PC-9 (cell line): ENCODE results near the gene ZNF19. TPM values are rescaled to one million over a fixed set of nuclear protein-coding genes. Genes with fewer than 3 reads are reported as not detected.
A peak's percentile ranks its signal among the peaks of the same experiment; 100 is the strongest.

ENCODE experiments used
- BruUV-seq: library from RNA; stranded (reverse); fragments of 400-500 nt; replicated peaks from 2 replicates; lab custom pipeline; 2021; lab: Mats Ljungman, UMichigan
- CTCF ChIA-PET: fragments of 300-600 bp; sonication (Branson Sonifier 250); formaldehyde crosslinking; loops from one replicate; lab custom pipeline; 2022; ENCODE audit warnings: antibody characterized with exemption; lab: Charles Lee
- POLR2A ChIA-PET: fragments of 300-600 bp; sonication (Branson Sonifier 250); formaldehyde crosslinking; loops from one replicate; lab custom pipeline; 2022; ENCODE audit warnings: antibody characterized with exemption; ENCODE audit not compliant: unreplicated experiment; lab: Charles Lee
- DNase-seq, 2 experiments: peaks; one replicate each; pipeline versions ENCODE4 v3.0.0 to v3.0.0-alpha.2; 2015 to 2022; ENCODE audit warnings: mixed read lengths in 1 of 2
- H2AFZ ChIP-seq: fragments of 200-600 bp; sonication (generic); 2 replicates; pipeline ENCODE4 v1.8.1; 2017; ENCODE audit warnings: antibody characterized with exemption
- H3F3A ChIP-seq: fragments of 200-600 bp; sonication (generic); 2 replicates; pipeline ENCODE4 v1.8.1; 2017; ENCODE audit warnings: antibody characterized with exemption, mild to moderate bottlenecking, low read depth; ENCODE audit not compliant: insufficient read depth
- H3K27ac ChIP-seq: fragments of 200-600 bp; sonication (generic); 2 replicates; pipeline ENCODE4 v1.6.1; 2016; ENCODE audit warnings: mixed run types
- H3K27me3 ChIP-seq: fragments of 200-600 bp; sonication (generic); 2 replicates; pipeline ENCODE4 v1.6.1; 2016; ENCODE audit warnings: low read depth, mixed run types; ENCODE audit not compliant: insufficient read depth
- H3K36me3 ChIP-seq: fragments of 200-600 bp; sonication (generic); 2 replicates; pipeline ENCODE4 v1.6.1; 2016; ENCODE audit warnings: low read depth, mixed run types
- H3K4me1 ChIP-seq: fragments of 200-600 bp; sonication (generic); replicated peaks from 2 replicates; pipeline ENCODE4 v1.6.1; 2016; ENCODE audit warnings: mixed run types; ENCODE audit not compliant: insufficient read depth
- H3K4me2 ChIP-seq: fragments of 200-600 bp; sonication (generic); 2 replicates; pipeline ENCODE4 v1.6.1; 2017; ENCODE audit warnings: mixed run types
- H3K4me3 ChIP-seq: fragments of 200-600 bp; sonication (generic); 2 replicates; pipeline ENCODE4 v1.6.1; 2016; ENCODE audit warnings: mixed run types
- H3K79me2 ChIP-seq: fragments of 200-600 bp; sonication (generic); 2 replicates; pipeline ENCODE4 v1.6.1; 2017; ENCODE audit warnings: low read depth, mixed run types
- H3K9me2 ChIP-seq: fragments of 200-600 bp; sonication (generic); 2 replicates; pipeline ENCODE4 v1.8.1; 2017; ENCODE audit warnings: mild to moderate bottlenecking; ENCODE audit not compliant: insufficient read depth
- H3K9me3 ChIP-seq: fragments of 200-600 bp; sonication (generic); 2 replicates; pipeline ENCODE4 v1.8.1; 2016; ENCODE audit warnings: low read depth; ENCODE audit not compliant: insufficient read depth
- H4K20me1 ChIP-seq: fragments of 200-600 bp; sonication (generic); 2 replicates; pipeline ENCODE4 v1.8.1; 2017; ENCODE audit not compliant: insufficient read depth
- CTCF ChIP-seq: fragments of 200-600 bp; sonication (generic); conservative IDR thresholded peaks from 2 replicates; pipeline ENCODE4 v1.6.1; 2017; ENCODE audit warnings: mixed run types, antibody characterized with exemption, mild to moderate bottlenecking, moderate library complexity
- EZH2 ChIP-seq: fragments of 200-600 bp; sonication (generic); IDR thresholded peaks from 2 replicates; pipeline ENCODE4 v1.8.0; 2017; ENCODE audit warnings: antibody characterized with exemption, low read depth
- intact Hi-C: fragments of 100-400 bp; cut with micrococcal nuclease; formaldehyde crosslinking; loops from one replicate; pipeline ENCODE4 v1.10.0; 2022; ENCODE audit not compliant: unreplicated experiment
- total RNA-seq: library from RNA; stranded (reverse); gene quantifications from 2 replicates; pipeline ENCODE4 v1.2.3, GENCODE V29; 2021

The ZNF19 gene
- total RNA-seq, 1 experiment from 2014 or later, result 6.8 TPM

GRCh38 chr16:71442051-71442440 lies 47.1 kb downstream of the ZNF19 start, which contains the start of gene TLE7:
Gene TLE7, minus strand, starts transcription at chr16:71442054. Its CDS starts 8,730 bp downstream, at chr16:71433324.
- intact Hi-C loops, result no loop called here
- H3K4me3 ChIP-seq, result no peak within 1 kb of the TSS
- no peaks in the 10 kb centered on the region for H3K4me1 ChIP-seq
- CTCF ChIA-PET, result no interaction called here
- no peaks in the 10 kb centered on the region for H3K79me2 ChIP-seq
- no peaks in the 10 kb centered on the region for H3K36me3 ChIP-seq
- no peaks in the 10 kb centered on the region for H3F3A ChIP-seq
- no peak for DNase-seq
- BruUV-seq, result no TSS peak
- TF ChIP-seq CTCF (no peak), EZH2 (no peak)
- H4K20me1 ChIP-seq, result no peaks in the 10 kb centered on the region
- H3K9me3 ChIP-seq, result peaks cover 15% of the 10 kb centered on the region; the same call in 1 of the 2 replicates
- no peak within 1 kb of the TSS for H2AFZ ChIP-seq
- POLR2A ChIA-PET, result no interaction called here
- H3K9me2 ChIP-seq, result no peaks in the 10 kb centered on the region
- H3K27ac ChIP-seq, result no peak within 1 kb of the TSS
- H3K27me3 ChIP-seq, result peaks cover 23% of the 10 kb centered on the region
- H3K4me2 ChIP-seq, result no peak within 1 kb of the TSS

GRCh38 chr16:71441348-71442050 lies 47.6 kb downstream of the ZNF19 start:
- H3K79me2 ChIP-seq, result no peaks in the 10 kb centered on the region
- no peaks in the 10 kb centered on the region for H3K36me3 ChIP-seq
- DNase-seq, result no peak
- intact Hi-C loops, result no loop called here
- POLR2A ChIA-PET, result no interaction called here
- TF ChIP-seq CTCF (no peak), EZH2 (no peak)
- H2AFZ ChIP-seq, result no peak overlapping the region
- peaks cover 23% of the 10 kb centered on the region for H3K27me3 ChIP-seq
- H4K20me1 ChIP-seq, result no peaks in the 10 kb centered on the region
- H3K9me3 ChIP-seq, result peaks cover 9% of the 10 kb centered on the region; the same call in 1 of the 2 replicates
- no peaks in the 10 kb centered on the region for H3K9me2 ChIP-seq
- no peak overlapping the region for H3K27ac ChIP-seq
- H3F3A ChIP-seq, result no peaks in the 10 kb centered on the region
- no peak overlapping the region for H3K4me3 ChIP-seq
- no peak overlapping the region for H3K4me2 ChIP-seq
- no peaks in the 10 kb centered on the region for H3K4me1 ChIP-seq
- BruUV-seq, result no TSS peak
- CTCF ChIA-PET, result no interaction called here

- H3K36me3 ChIP-seq, result no peaks in the 10 kb centered on the region
- no peaks in the 10 kb centered on the region for H3K9me2 ChIP-seq
- ChIA-PET POLR2A (no interaction called here), CTCF (no interaction called here)
- no peaks in the 10 kb centered on the region for H3F3A ChIP-seq
- TF ChIP-seq CTCF, result peak; percentile 58; the same call in 1 of the 2 replicates
- no peak for TF ChIP-seq EZH2
- no peaks in the 10 kb centered on the region for H3K4me1 ChIP-seq
- H4K20me1 ChIP-seq, result no peaks in the 10 kb centered on the region
- intact Hi-C loops, result no loop called here
- no peak for DNase-seq
- BruUV-seq, result no TSS peak
- H3K4me2 ChIP-seq, result no peak overlapping the region
- peaks cover 27% of the 10 kb centered on the region for H3K27me3 ChIP-seq
- peaks cover 2% of the 10 kb centered on the region; the same call in 1 of the 2 replicates for H3K9me3 ChIP-seq
- H3K4me3 ChIP-seq, result no peak overlapping the region
- no peak overlapping the region for H3K27ac ChIP-seq
- H2AFZ ChIP-seq, result no peak overlapping the region
- no peaks in the 10 kb centered on the region for H3K79me2 ChIP-seq
These were observed 48.3 kb downstream of the ZNF19 start for GRCh38 chr16:71440669-71441347.
